ENCODE measurements around the gene FAM76A.

GRCh38 chr1:27744556-27744955 is 18.8 kb downstream of the FAM76A start:
- TF ChIP-seq BCLAF1 (IDR thresholded peaks at IDR 0.05; ENCODE audit: borderline replicate concordance in 1 of 2, control insufficient read depth in 1 of 2, low read depth in 2 of 2, low read length in 1 of 2) (no peak), BRCA1 (IDR thresholded peaks at IDR 0.05) (no peak), BRCA1 (CRISPR knock-in tag; IDR thresholded peaks at IDR 0.05) (no peak), RERE (CRISPR knock-in tag; IDR thresholded peaks at IDR 0.05; ENCODE audit: borderline replicate concordance) (no peak), ZBTB7A (IDR thresholded peaks at IDR 0.05; ENCODE audit: borderline replicate concordance, control insufficient read depth, low read depth, low read length) (no peak), REST (IDR thresholded peaks at IDR 0.05; ENCODE audit: borderline replicate concordance) (no peak), REST (CRISPR knock-in tag; IDR thresholded peaks at IDR 0.05; ENCODE audit: low read depth) (no peak), NFATC3 (IDR thresholded peaks at IDR 0.05) (no peak), CTCF (IDR thresholded peaks at IDR 0.05 in 2 of 3, conservative IDR thresholded peaks at IDR 0.05 in 1 of 3; ENCODE audit: insufficient read depth in 2 of 3, low read depth in 1 of 3, low read length in 3 of 3) (0 out of 6 replicates have a peak, but pooled peaks of 1 of the 3 experiments have one; percentile 22), MYC (IDR thresholded peaks at IDR 0.05; ENCODE audit: low read depth, low read length) (no peak), MYC (CRISPR knock-in tag; IDR thresholded peaks at IDR 0.05; ENCODE audit: borderline replicate concordance, low read depth) (no peak), BDP1 (IDR thresholded peaks at IDR 0.05; ENCODE audit: insufficient read depth, insufficient read length) (no peak), CHD1 (IDR thresholded peaks at IDR 0.05; ENCODE audit: low read length) (no peak), MED1 (CRISPR knock-in tag; IDR thresholded peaks at IDR 0.05; ENCODE audit: borderline replicate concordance) (no peak), CHD2 (IDR thresholded peaks at IDR 0.05; ENCODE audit: low read depth, low read length) (no peak)

Measured in K562 (cell line).